Iris pigment epithelial cell (primary cell): Measurements from ENCODE around the gene MYL12B.
"Not testable (repeated sequence)": the region's sequence is repeated elsewhere in the genome, so short reads cannot be mapped to it uniquely, and the experiment has no call there.

Experiments
- DNase-seq: peaks from one replicate; pipeline ENCODE4 v3.0.0-alpha.2; 2011; ENCODE audit warnings: low read depth

The MYL12B gene

DNA sequence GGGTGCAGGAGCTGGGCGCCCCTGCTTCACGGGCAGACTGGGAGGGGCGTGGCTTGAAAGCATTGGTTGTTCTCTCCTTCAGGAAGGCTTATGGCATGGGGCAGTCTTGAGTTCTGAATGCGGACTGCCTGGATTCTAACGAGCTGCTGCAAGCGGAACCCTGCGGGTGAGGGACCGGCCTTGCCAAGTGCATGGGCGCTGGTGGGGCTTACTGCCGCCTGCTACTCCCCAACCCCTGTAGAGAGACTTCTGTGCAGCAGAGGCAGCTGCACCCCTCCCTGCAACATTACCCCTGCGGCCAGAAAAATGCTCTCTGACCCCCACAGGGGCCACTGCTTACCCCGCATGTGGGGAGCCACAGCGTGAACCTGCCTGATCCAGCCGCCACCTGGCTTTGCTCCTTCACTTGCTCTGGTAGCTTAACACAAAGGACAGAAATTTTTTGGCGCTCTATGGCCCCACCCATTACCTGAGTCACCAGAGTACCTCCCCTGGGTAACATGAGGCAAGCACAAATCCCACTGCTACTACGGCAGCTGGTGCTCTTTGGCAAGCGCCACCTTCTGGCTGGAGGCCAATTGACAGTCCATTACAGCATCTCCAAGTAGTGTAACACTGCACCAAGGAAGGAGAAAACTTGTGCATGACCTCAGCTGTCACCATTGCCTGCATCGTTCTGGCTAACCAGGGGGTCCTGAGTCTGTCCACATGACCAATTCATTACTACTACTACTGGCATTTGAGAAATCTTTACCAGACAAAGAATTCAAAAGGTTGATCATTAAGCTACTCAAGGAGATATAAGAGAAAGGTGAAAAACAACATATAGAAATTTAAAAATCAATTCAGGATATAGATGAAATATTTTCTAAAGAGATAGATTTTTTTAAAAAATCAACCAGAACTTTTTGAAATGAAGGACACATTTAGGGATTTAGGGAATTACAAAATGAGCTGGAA lies 35.4 kb downstream of the MYL12B start:
- DNase-seq, result peak; percentile 96

DNA sequence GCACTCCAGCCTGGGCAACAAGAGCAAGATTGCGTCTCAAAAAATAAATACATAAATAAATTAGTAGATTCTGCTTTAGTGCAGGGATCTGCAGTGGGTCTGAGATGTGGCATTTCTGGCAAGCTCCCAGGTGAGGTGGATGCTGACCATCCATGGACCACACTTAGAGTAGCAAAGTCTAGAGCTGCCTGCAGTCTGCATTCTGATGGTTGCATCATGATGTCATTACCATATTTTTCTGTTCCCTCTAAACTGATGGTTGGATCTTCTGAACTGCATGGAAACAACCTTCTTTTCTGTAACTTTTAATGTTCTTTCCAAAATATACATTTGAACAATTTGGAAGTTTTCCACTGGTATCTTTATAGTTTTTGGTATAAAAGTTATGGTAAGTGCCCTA lies 42.9 kb downstream of the MYL12B start:
- DNase-seq, result no peak

- DNase-seq, result peak; percentile 99
These were observed 43.4 kb downstream of the MYL12B start for GRCh38 chr18:3305354-3305762.

DNA sequence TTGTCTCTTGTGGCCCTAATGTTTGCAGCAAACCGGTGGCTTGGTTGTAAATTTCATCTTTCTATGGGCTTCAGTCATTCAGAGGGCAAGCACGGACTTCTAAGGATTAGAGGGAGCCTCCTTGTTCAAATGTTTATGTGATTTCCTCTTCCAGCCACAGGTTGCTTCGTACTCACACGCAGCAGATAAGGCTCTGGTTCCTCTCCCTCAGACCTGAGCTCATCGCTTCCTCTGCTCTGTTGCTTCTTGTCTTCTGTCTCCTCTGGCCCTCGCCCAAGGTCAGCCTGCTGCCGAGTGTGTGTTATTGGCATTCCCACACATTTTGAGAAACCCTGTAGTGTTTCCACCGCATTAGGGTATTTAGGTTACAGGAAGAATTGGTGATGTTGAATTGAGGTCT lies 44.0 kb downstream of the MYL12B start:
- DNase-seq, result peak; percentile 97

DNA sequence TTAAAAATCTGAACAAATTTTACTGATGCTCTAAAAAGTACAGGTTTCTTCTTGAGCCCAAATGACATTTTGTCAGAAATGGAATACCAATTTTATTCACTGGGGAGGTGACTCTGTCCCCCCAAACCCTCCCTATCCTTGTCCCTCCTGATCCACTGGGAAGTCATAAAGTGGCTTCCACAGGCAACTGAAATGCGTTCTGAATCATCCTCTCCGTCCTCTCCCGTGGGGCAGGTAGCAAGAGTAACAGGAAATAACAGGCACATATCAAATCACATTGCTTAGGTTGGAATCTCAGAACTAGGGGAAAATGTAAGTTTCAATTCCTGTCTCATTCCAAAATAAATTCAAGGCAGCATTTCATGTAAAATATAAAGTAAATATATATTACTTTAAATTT lies 44.5 kb downstream of the MYL12B start:
- DNase-seq, result no peak

DNA sequence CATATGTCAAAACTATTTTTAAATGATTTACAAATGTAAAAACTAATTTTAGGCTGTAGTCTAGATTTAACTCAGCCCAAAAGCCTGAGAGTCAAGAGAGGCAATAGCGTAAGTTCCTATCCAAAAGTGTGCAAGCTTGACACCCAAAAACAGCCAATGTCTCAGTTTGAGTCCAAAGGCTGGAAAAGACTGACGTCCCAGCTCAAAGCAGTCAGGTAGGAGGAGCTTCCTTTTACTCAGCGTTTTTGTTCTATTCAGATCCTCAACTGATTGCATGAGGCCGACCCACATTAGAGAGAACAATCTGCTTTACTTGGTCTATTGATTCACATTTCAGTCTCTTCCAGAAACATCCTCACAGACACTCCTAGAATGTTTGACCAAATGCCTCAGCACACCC lies 51.8 kb downstream of the MYL12B start:
- no peak for DNase-seq

GRCh38 chr18:3315344-3315743 lies 53.4 kb downstream of the MYL12B start:
- not testable (repeated sequence) for DNase-seq

GRCh38 chr18:3319399-3319798 lies 57.5 kb downstream of the MYL12B start:
- peak; percentile 55 for DNase-seq

DNA sequence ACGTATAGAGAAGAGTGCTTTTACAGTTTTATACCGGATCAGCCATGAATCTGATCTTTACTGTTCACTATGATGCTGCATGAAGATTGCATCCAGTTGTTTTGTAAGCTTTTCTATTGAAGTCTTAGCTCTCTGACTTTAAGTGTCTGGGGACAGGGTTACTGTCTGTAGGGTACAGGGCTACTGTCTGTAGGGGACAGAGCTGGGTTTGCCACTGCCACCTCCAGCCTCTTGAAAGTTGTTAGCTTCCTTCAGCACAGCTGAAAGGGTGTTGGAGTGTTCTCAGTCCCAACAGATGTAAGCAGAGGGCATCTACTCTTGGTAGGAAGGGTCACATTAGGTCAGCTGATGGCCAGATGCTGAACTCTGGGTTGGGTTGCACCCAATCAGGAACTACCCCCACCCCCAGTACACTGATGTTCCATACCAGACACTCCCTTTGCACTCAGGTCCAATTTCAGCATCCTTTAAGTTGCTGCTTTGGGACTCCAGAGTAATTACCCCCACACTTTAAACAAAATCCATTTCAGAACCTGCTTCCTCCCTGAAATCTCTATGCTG lies 58.0 kb downstream of the MYL12B start:
- no peak for DNase-seq

DNA sequence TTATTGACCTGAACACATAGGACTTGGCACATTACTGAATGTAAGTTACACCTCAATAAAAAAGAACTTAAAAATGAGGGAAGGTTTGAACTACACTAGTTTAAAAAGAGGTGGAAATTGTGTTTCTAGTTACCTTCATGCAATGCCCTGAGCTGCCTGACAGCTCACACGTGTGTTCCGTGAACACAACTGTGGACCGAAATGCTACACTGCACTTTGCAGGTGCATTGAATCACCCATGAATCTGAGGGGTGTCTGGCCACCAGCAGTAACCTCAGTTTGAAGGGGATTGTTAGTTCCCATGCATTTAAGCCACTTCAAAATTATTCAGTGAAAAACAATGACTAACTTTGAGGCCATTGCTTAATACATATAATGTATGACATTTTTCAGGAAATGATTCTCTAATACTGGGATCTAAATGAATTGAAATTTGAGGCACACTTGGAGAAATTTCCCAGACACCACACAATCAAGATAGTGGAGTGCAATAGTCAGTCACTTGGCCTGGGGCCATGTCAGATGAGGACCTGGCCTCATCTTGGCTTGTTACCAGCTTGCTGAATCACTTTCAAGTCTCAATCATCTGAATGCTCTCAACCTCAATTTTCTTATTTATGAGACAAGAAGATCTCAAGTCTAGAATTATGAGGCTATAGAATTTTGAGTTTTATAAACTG lies 59.3 kb downstream of the MYL12B start:
- DNase-seq, result peak; percentile 99

- peak; percentile 59 for DNase-seq
These were observed 62.0 kb downstream of the MYL12B start for GRCh38 chr18:3323900-3324299.
